HG02571 (cell line): Measurements from ENCODE around the gene XRCC4.
"Not testable (repeated sequence)": the region's sequence is repeated elsewhere in the genome, so short reads cannot be mapped to it uniquely, and the experiment has no call there.

ENCODE experiments used
- ATAC-seq: cut with Tn5 transposase; IDR thresholded peaks from one replicate; pipeline ENCODE4 v1.9.1; 2021; ENCODE audit warnings: mild to moderate bottlenecking, moderate library complexity; ENCODE audit not compliant: unreplicated experiment

XRCC4 gene

GRCh38 chr5:83253720-83254119 is 176.4 kb downstream of the XRCC4 start:
- ATAC-seq = no peak

GRCh38 chr5:83255268-83255667 is 177.9 kb downstream of the XRCC4 start:
- ATAC-seq = no peak

GRCh38 chr5:83256091-83256780 is 178.9 kb downstream of the XRCC4 start:
- no peak for ATAC-seq

GRCh38 chr5:83257684-83258083 is 180.3 kb downstream of the XRCC4 start:
- not testable (repeated sequence) for ATAC-seq

- ATAC-seq = no peak
Observed at GRCh38 chr5:83265318-83265717, 188.0 kb downstream of the XRCC4 start.

GRCh38 chr5:83270311-83270710 is 193.0 kb downstream of the XRCC4 start:
- no peak for ATAC-seq

- no peak for ATAC-seq
Observed at GRCh38 chr5:83277154-83277553, 199.8 kb downstream of the XRCC4 start.

- no peak for ATAC-seq
Observed at GRCh38 chr5:83277953-83278352, 200.6 kb downstream of the XRCC4 start.

GRCh38 chr5:83281176-83281575 is 203.8 kb downstream of the XRCC4 start:
- no peak for ATAC-seq

- ATAC-seq = no peak
Observed at GRCh38 chr5:83281658-83282057, 204.3 kb downstream of the XRCC4 start.

- ATAC-seq = no peak
Observed at GRCh38 chr5:83283761-83284160, 206.4 kb downstream of the XRCC4 start.

GRCh38 chr5:83285661-83286398 is 208.5 kb downstream of the XRCC4 start:
- no peak for ATAC-seq

GRCh38 chr5:83294246-83294645 is 216.9 kb downstream of the XRCC4 start:
- no peak for ATAC-seq

- ATAC-seq = no peak
Observed at GRCh38 chr5:83299353-83299752, 222.0 kb downstream of the XRCC4 start.

- ATAC-seq = peak; percentile 98
Observed at GRCh38 chr5:83306572-83307241, 229.4 kb downstream of the XRCC4 start.

GRCh38 chr5:83312663-83313062 is 235.3 kb downstream of the XRCC4 start:
- no peak for ATAC-seq

- ATAC-seq = no peak
Observed at GRCh38 chr5:83313436-83313835, 236.1 kb downstream of the XRCC4 start.

GRCh38 chr5:83321483-83322055 is 244.2 kb downstream of the XRCC4 start:
- ATAC-seq = no peak

GRCh38 chr5:83322273-83322924 is 245.1 kb downstream of the XRCC4 start:
- ATAC-seq = no peak

GRCh38 chr5:83323557-83324180 is 246.3 kb downstream of the XRCC4 start:
- ATAC-seq = no peak

- ATAC-seq = no peak
Observed at GRCh38 chr5:83331842-83332241, 254.5 kb downstream of the XRCC4 start.
